ENCODE results near the gene C20orf202. TPM values are rescaled to one million over a fixed set of nuclear protein-coding genes. Genes with fewer than 3 reads are reported as not detected.

Gene C20orf202
- total RNA-seq, 1 donor from 2014 or later = not detected

DNA sequence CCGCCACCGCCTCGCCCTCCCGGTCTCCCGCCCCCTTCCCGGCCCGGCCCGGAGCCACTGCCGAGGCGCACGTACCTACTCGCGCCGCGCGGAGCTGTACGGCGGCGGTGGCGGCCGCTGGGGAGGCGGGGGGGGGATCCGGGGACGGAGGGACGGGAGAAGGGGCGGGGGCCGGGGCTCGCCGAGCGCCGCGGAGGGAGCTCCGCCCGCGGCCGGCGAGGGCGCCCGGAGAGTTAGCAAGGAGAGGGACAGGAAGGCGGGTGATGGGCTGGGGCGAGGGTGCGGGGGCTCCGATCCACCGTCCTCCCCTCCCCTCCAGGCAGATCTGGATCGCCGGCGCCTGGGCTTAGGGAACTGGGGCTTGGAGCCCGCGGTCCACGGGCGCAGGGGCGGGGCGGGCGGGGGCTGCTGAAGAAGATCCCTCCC, 17.9 kb upstream of the C20orf202 start:
- no peak overlapping the region for H3K27ac Mint-ChIP-seq (ENCODE audit: unreplicated experiment)
- TF ChIP-seq, protein P1, sequence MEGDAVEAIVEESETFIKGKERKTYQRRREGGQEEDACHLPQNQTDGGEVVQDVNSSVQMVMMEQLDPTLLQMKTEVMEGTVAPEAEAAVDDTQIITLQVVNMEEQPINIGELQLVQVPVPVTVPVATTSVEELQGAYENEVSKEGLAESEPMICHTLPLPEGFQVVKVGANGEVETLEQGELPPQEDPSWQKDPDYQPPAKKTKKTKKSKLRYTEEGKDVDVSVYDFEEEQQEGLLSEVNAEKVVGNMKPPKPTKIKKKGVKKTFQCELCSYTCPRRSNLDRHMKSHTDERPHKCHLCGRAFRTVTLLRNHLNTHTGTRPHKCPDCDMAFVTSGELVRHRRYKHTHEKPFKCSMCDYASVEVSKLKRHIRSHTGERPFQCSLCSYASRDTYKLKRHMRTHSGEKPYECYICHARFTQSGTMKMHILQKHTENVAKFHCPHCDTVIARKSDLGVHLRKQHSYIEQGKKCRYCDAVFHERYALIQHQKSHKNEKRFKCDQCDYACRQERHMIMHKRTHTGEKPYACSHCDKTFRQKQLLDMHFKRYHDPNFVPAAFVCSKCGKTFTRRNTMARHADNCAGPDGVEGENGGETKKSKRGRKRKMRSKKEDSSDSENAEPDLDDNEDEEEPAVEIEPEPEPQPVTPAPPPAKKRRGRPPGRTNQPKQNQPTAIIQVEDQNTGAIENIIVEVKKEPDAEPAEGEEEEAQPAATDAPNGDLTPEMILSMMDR (IDR thresholded peaks at IDR 0.05; ENCODE audit: partially characterized antibody, unreplicated experiment) = no peak
- no peak overlapping the region for H3K4me3 Mint-ChIP-seq (ENCODE audit: unreplicated experiment)
- H3K27me3 Mint-ChIP-seq (ENCODE audit: unreplicated experiment) = peaks cover 27% of the 10 kb centered on the region
- DNase-seq = peak; percentile 51
- H3K4me1 Mint-ChIP-seq (ENCODE audit: low read depth, unreplicated experiment) = no peaks in the 10 kb centered on the region
- H3K9me3 Mint-ChIP-seq (ENCODE audit: unreplicated experiment) = peaks cover 20% of the 10 kb centered on the region
- H3K36me3 Mint-ChIP-seq (ENCODE audit: unreplicated experiment) = no peaks in the 10 kb centered on the region

DNA sequence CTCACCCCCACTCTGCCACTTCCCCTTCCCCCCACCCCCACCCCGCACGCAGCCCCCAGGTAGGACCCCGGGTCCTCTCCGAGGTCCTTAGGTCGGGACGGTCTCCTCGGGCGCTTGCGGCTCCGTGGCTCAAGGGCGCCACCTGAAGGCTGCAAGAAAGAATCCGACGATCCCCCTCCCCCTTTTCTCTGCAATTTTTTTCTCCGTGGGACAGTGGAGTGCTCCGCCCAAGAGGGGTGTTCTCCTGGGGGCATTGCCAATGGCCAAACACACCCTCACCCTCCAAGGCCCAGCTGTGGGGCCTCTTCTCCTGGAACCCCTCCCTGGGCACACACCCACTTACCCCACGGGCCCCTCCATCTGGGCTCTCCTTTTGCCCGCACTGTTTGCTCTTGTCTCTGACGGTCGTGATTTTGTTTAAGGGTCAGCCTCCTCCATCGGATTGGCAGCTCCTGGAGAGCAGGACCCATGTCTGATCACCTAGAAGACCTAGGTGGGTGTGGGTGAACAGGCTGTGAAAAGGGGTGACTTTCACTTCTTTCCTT, 17.4 kb upstream of the C20orf202 start:
- peaks cover 4% of the 10 kb centered on the region for H3K36me3 Mint-ChIP-seq (ENCODE audit: unreplicated experiment)
- peak; percentile 80 for DNase-seq
- TF ChIP-seq, protein P1 (IDR thresholded peaks at IDR 0.05; ENCODE audit: partially characterized antibody, unreplicated experiment) = peak; percentile 75
- no peak overlapping the region for H3K27ac Mint-ChIP-seq (ENCODE audit: unreplicated experiment)
- H3K4me3 Mint-ChIP-seq (ENCODE audit: unreplicated experiment) = peak overlapping the region; percentile 79
- H3K9me3 Mint-ChIP-seq (ENCODE audit: unreplicated experiment) = peaks cover 20% of the 10 kb centered on the region
- H3K4me1 Mint-ChIP-seq (ENCODE audit: low read depth, unreplicated experiment) = no peaks in the 10 kb centered on the region
- peaks cover 27% of the 10 kb centered on the region for H3K27me3 Mint-ChIP-seq (ENCODE audit: unreplicated experiment)

DNA sequence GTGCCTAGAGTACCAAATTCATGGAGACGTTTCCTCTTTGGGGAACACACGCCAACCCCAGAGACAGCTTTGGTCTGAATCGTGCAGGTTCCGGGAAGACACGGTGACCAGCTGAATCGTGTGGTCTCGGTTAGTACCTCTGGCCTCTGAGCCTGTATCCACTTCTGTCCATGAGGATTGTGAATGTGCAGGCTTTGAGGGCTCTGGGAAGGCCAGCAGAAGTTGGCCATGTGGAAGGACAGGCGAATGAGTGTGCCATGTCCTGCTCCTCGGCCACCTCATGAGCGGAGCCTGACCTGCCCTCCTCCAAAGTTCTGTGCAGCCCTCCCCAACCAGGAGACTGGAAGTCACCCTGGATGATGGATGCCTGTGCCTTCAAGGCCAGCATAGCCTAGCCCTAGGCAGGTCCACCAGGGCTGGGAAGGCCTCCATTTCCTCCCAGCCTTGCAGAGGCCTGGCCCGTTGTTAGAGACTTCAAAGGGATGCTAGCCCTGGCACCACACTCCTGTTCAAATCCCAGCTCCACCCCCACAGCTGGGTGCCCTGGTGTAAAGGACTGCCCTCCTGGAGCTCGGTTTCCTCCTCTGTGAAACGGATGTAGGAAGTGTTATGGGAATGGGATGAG, 16.8 kb upstream of the C20orf202 start:
- no peak overlapping the region for H3K27ac Mint-ChIP-seq (ENCODE audit: unreplicated experiment)
- DNase-seq = no peak
- peak overlapping the region; percentile 79 for H3K4me3 Mint-ChIP-seq (ENCODE audit: unreplicated experiment)
- H3K9me3 Mint-ChIP-seq (ENCODE audit: unreplicated experiment) = peaks cover 20% of the 10 kb centered on the region
- H3K4me1 Mint-ChIP-seq (ENCODE audit: low read depth, unreplicated experiment) = no peaks in the 10 kb centered on the region
- H3K36me3 Mint-ChIP-seq (ENCODE audit: unreplicated experiment) = peaks cover 4% of the 10 kb centered on the region
- TF ChIP-seq, protein P1 (IDR thresholded peaks at IDR 0.05; ENCODE audit: partially characterized antibody, unreplicated experiment) = no peak
- peaks cover 26% of the 10 kb centered on the region for H3K27me3 Mint-ChIP-seq (ENCODE audit: unreplicated experiment)

DNA sequence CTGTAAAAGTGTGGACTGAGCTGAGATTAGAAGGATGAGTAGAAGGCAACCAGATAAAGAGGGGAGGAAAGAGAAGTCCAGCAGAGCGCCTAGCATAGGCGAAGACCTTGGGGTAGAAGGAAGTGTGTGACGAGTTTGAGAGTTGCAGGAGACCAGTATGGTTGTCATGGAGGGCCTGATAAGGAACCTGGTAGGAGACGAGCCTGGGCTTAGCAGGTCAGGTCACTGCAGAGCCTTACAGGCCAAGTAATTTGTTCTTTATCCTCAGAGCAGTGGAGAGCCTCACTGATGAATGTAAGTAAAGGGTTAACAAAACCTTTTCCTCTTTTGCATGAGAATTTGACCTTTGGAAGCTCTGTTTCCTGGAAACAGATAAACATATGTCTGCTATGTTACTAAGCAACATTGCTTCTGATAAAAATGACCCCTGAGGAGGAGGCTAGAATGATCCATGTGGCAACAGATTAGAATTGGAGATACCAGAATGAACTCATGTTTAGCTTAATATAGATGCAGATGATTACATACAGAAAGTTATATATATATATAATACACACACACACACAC, 15.6 kb upstream of the C20orf202 start:
- H3K9me3 Mint-ChIP-seq (ENCODE audit: unreplicated experiment) = peaks cover 20% of the 10 kb centered on the region
- H3K4me1 Mint-ChIP-seq (ENCODE audit: low read depth, unreplicated experiment) = no peaks in the 10 kb centered on the region
- peaks cover 21% of the 10 kb centered on the region for H3K27me3 Mint-ChIP-seq (ENCODE audit: unreplicated experiment)
- DNase-seq = no peak
- H3K4me3 Mint-ChIP-seq (ENCODE audit: unreplicated experiment) = no peak overlapping the region
- TF ChIP-seq, protein P1 (IDR thresholded peaks at IDR 0.05; ENCODE audit: partially characterized antibody, unreplicated experiment) = no peak
- H3K36me3 Mint-ChIP-seq (ENCODE audit: unreplicated experiment) = peaks cover 4% of the 10 kb centered on the region
- no peak overlapping the region for H3K27ac Mint-ChIP-seq (ENCODE audit: unreplicated experiment)

DNA sequence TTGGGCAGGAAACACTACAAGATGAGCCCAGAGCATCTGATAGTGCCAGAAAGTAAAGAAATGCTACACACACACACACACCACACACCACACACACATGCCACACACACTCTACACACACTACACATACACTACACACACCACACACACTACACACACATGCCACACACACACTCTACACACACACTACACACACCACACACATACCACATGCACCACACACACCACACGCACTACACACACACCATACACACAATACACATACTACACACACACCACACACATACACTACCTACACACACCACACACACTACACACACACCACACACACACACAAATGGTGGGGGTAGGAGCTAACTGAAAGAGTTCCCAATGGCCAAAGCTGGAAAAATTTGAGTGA, 14.9 kb upstream of the C20orf202 start:
- no peak for DNase-seq
- Mint-ChIP-seq H3K27ac (ENCODE audit: unreplicated experiment) (no peak overlapping the region), H3K4me3 (ENCODE audit: unreplicated experiment) (no peak overlapping the region), H3K4me1 (ENCODE audit: low read depth, unreplicated experiment) (no peaks in the 10 kb centered on the region), H3K9me3 (ENCODE audit: unreplicated experiment) (peaks cover 15% of the 10 kb centered on the region), H3K36me3 (ENCODE audit: unreplicated experiment) (peaks cover 4% of the 10 kb centered on the region), H3K27me3 (ENCODE audit: unreplicated experiment) (peaks cover 16% of the 10 kb centered on the region)
- TF ChIP-seq, protein P1 (IDR thresholded peaks at IDR 0.05; ENCODE audit: partially characterized antibody, unreplicated experiment) = no peak

Measured in glutamatergic neuron (in vitro differentiated cells).